Neutrophil (primary cell): ENCODE results near the gene CNNM4.

Source experiments
- H3K27ac ChIP-seq: fragments of 200-600 bp; sonication (generic); 2 replicates; pipeline ENCODE4 v1.5.1; 2016; ENCODE audit warnings: mild to moderate bottlenecking, moderate library complexity
- H3K27me3 ChIP-seq: fragments of 200-600 bp; sonication (generic); 2 replicates; pipeline ENCODE4 v1.6.0; 2016; ENCODE audit warnings: mild to moderate bottlenecking
- H3K36me3 ChIP-seq: fragments of 200-600 bp; sonication (generic); 2 replicates; pipeline ENCODE4 v1.5.1; 2017
- H3K4me1 ChIP-seq, 2 experiments: fragments of 200-600 bp in 1 of 2; sonication (generic) in 1 of 2; 1 replicate in 1 of 2; 2 replicates in 1 of 2; pipeline versions ENCODE4 v1.5.1 to v1.6.1; 2013 to 2016; ENCODE audit warnings: low read depth in 1 of 2, low read length in 1 of 2, mild to moderate bottlenecking in 1 of 2, moderate library complexity in 1 of 2; ENCODE audit not compliant: control insufficient read depth in 1 of 2, insufficient read depth in 1 of 2
- H3K4me3 ChIP-seq, 2 experiments: fragments of 200-600 bp in 1 of 2; sonication (generic) in 1 of 2; 1 replicate in 1 of 2; 2 replicates in 1 of 2; pipeline ENCODE4 v1.5.1; 2013 to 2016; ENCODE audit warnings: low read depth in 1 of 2, low read length in 1 of 2, mild to moderate bottlenecking in 1 of 2, moderate library complexity in 1 of 2
- H3K9me3 ChIP-seq: fragments of 200-600 bp; sonication (generic); 2 replicates; pipeline ENCODE4 v1.5.1; 2016
- TF ChIP-seq, protein P1 (sequence below): fragments of 200-600 bp; sonication (generic); IDR thresholded peaks from 2 replicates; pipeline ENCODE4 v1.5.1; 2016; ENCODE audit warnings: antibody characterized with exemption

CNNM4 gene

DNA sequence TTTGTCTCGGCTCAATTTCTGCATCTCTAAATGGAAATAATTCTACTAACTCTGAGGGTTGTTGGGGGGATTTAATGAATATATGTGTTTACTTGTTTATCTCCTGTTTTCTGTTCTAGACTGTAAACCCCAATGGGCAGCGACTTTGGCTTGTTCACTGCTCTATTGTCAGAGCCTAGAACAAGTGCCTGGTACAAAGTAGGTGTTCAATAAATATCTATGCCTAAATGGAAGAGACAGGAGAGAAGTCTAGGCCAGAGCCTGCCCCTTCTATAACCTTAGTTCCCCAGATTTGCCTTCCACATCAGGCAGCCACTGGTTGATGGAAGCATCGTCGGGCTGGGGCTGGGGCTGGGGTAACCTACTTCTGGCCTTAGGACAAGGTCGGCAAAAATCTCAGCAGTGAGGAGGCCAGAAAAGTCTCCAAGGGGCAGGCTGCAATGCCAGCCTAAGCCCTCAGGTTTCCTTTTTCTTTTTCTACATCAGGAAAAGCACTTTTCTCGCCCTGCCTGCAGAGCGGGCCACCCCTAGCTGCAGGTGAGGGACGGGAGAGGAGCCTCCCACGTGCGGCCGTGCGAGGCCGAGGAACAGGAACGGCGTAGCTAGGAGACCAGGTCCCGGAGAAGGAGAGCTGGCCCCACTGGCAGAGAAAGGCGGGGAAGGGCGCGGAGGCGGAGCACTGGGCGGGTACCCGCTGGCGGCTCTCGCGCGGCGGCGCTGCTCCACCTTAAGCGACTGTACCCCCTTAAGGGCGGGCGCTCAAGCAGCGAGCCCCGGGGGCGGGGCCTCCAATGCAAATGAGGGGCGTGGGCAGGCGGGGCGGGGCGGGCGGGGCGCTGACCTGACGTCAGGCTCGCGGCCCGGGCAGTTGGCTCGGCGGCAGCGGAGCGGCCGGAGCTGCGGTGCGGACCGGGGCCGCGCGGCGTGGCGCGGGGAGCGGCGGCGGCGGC lies at the start of gene CNNM4:
TSS of gene CNNM4 (plus strand) at position 867 of the 950 bp plus-strand sequence. CDS start 98 bp downstream, outside the sequence.
- Histone ChIP-seq H3K4me3 (peak within 1 kb of the TSS; percentile 63 to 84), H3K36me3 (no peaks in the 10 kb centered on the region), H3K27ac (peak within 1 kb of the TSS; percentile 78), H3K9me3 (no peaks in the 10 kb centered on the region), H3K27me3 (peaks cover 23% of the 10 kb centered on the region), H3K4me1 (peaks cover 39 to 53% of the 10 kb centered on the region in 2 experiments)
- TF ChIP-seq, protein P1, sequence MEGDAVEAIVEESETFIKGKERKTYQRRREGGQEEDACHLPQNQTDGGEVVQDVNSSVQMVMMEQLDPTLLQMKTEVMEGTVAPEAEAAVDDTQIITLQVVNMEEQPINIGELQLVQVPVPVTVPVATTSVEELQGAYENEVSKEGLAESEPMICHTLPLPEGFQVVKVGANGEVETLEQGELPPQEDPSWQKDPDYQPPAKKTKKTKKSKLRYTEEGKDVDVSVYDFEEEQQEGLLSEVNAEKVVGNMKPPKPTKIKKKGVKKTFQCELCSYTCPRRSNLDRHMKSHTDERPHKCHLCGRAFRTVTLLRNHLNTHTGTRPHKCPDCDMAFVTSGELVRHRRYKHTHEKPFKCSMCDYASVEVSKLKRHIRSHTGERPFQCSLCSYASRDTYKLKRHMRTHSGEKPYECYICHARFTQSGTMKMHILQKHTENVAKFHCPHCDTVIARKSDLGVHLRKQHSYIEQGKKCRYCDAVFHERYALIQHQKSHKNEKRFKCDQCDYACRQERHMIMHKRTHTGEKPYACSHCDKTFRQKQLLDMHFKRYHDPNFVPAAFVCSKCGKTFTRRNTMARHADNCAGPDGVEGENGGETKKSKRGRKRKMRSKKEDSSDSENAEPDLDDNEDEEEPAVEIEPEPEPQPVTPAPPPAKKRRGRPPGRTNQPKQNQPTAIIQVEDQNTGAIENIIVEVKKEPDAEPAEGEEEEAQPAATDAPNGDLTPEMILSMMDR = peak; percentile 38

DNA sequence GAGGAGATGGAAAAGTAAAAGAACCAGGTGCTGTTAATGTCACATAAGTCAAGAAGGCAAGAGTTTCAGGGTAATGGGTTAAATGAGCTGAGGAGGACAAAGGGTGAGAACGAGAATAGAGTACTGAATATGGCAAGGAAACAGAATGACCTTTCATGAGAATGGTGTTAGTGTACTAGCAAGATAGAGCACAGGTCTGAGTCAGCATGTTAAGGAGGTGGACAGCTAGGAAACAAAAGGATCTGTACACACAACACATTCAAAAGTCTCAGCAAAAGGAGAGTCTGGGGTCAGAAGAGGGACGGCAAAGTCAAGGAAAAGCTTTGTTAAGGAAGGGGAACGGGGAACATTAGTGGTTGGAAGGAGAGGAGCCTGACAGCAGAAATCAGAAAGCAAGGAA lies 49.7 kb upstream of the CNNM4 start:
- no peaks in the 10 kb centered on the region for H3K4me1 ChIP-seq
- H3K36me3 ChIP-seq = peaks cover 50% of the 10 kb centered on the region
- no peak overlapping the region for H3K27ac ChIP-seq
- TF ChIP-seq, protein P1 = no peak
- no peaks in the 10 kb centered on the region for H3K27me3 ChIP-seq
- H3K4me3 ChIP-seq = no peak overlapping the region
- no peaks in the 10 kb centered on the region for H3K9me3 ChIP-seq

DNA sequence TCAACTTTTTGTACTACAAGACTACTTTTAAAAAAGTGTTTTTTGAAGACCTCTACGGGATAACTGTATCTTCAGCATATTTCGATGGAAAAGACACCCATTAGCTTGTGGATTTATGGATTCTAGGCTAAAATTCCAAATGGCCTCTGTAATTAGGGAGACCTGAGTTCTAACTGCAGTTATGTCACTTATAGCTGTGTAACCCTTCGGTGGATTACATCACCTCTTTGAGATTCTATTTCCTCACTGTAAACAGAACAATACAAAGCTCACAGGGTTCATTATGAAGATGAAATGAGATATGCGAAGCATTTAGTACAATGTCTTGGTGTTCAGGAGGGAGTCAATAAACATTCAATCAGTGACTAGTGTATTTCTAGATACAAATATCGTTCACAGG lies 45.0 kb upstream of the CNNM4 start:
- Histone ChIP-seq H3K27me3 (no peaks in the 10 kb centered on the region), H3K9me3 (no peaks in the 10 kb centered on the region), H3K27ac (no peak overlapping the region), H3K36me3 (peaks cover 14% of the 10 kb centered on the region), H3K4me1 (no peaks in the 10 kb centered on the region), H3K4me3 (no peak overlapping the region)
- TF ChIP-seq, protein P1 = no peak

DNA sequence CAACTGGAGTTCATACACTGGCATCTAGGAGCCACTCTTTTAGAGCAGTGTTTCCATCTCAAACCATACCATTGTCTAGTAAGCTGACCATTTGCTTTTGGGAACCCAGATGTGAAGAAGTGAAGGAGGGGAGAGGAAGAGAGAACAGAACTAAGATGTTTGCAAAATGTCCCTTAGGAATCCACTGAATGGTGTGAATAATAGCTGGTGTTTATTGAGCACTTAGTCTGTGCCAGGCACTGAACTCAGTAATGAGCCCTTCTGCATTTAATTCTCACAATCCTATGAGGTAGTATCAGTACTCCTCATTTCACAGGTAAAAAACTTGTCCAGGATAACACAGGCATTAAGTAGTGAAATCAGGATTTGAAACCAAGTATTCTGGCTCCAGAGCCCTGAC lies 44.3 kb upstream of the CNNM4 start:
- no peaks in the 10 kb centered on the region for H3K27me3 ChIP-seq
- H3K4me1 ChIP-seq = no peaks in the 10 kb centered on the region
- H3K27ac ChIP-seq = no peak overlapping the region
- TF ChIP-seq, protein P1 = no peak
- peaks cover 7% of the 10 kb centered on the region for H3K36me3 ChIP-seq
- no peaks in the 10 kb centered on the region for H3K9me3 ChIP-seq
- no peak overlapping the region for H3K4me3 ChIP-seq

DNA sequence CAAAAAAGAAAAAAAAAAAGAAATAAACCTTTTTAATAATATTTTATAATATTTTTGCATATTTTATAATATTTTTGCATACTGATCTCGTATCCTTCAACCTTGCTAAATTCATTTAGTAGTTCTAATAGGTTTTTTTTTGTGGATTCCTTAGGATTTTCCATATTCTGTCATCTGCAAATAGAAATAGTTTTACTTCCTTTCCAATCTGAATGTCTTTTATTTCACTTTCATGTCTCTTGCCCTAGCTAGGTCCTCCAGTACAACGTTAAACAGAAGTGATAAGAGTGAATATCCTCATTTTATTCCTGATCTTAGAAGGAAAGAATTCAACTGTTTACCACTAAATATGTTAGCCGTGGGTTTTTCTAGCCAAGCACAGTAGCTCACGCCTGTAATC lies 34.6 kb upstream of the CNNM4 start:
- TF ChIP-seq, protein P1 = no peak
- Histone ChIP-seq H3K36me3 (peaks cover 51% of the 10 kb centered on the region), H3K4me3 (no peak overlapping the region), H3K4me1 (peaks cover 0 to 5% of the 10 kb centered on the region in 2 experiments), H3K9me3 (no peaks in the 10 kb centered on the region), H3K27ac (no peak overlapping the region), H3K27me3 (no peaks in the 10 kb centered on the region)
